Loucy (cell line): ENCODE measurements around the gene VIPR1.

Experiments
- CTCF ChIP-seq: fragments of 200-600 bp; sonication (generic); conservative IDR thresholded peaks from 2 replicates; pipeline ENCODE4 v1.5.1; 2014; ENCODE audit warnings: mild to moderate bottlenecking, antibody characterized with exemption, low read length
- EZH2phosphoT487 ChIP-seq: fragments of 200-600 bp; IDR thresholded peaks from 2 replicates; pipeline ENCODE4 v1.6.1; 2018; ENCODE audit warnings: antibody characterized with exemption, mild to moderate bottlenecking, moderate library complexity, borderline replicate concordance

GRCh38 chr3:42498034-42498433 lies 4.4 kb upstream of the VIPR1 start:
- no peak for TF ChIP-seq CTCF
- no peak for TF ChIP-seq EZH2phosphoT487
